ENCODE results near the gene AFF3.

GRCh38 chr2:100143286-100143685 lies 896 bp upstream of the AFF3 start:
- no peak for TF ChIP-seq CTCF (IDR thresholded peaks at IDR 0.05)
- no peak for TF ChIP-seq POLR2A (IDR thresholded peaks at IDR 0.05)
